KMS-11 (cell line): ENCODE data around the gene RNASE4.

ENCODE experiments used
- H2AFZ ChIP-seq: fragments of 200-600 bp; sonication (generic); 2 replicates; pipeline ENCODE4 v1.6.1; 2016; ENCODE audit warnings: antibody characterized with exemption, mixed run types, low read depth
- H3K27ac ChIP-seq: fragments of 200-600 bp; sonication (generic); 2 replicates; pipeline ENCODE4 v1.6.1; 2016; ENCODE audit warnings: mild to moderate bottlenecking, mixed run types
- H3K27me3 ChIP-seq: fragments of 200-600 bp; sonication (generic); 2 replicates; pipeline ENCODE4 v1.6.1; 2017; ENCODE audit warnings: mild to moderate bottlenecking, low read depth, mixed run types, moderate library complexity; ENCODE audit not compliant: insufficient read depth
- H3K36me3 ChIP-seq: fragments of 200-600 bp; sonication (generic); 2 replicates; pipeline ENCODE4 v1.6.1; 2017; ENCODE audit warnings: mild to moderate bottlenecking, mixed run types; ENCODE audit not compliant: insufficient read depth
- H3K4me1 ChIP-seq: fragments of 200-600 bp; sonication (generic); 2 replicates; pipeline ENCODE4 v1.6.1; 2016; ENCODE audit warnings: mild to moderate bottlenecking, low read depth, mixed run types; ENCODE audit not compliant: poor library complexity, severe bottlenecking
- H3K4me2 ChIP-seq: fragments of 200-600 bp; sonication (generic); 2 replicates; pipeline ENCODE4 v1.7.0; 2016; ENCODE audit warnings: mild to moderate bottlenecking, mixed run types
- H3K4me3 ChIP-seq: fragments of 200-600 bp; sonication (generic); IDR thresholded peaks from 2 replicates; pipeline ENCODE4 v1.6.1; 2017; ENCODE audit warnings: low read depth, low read length, mixed read lengths; ENCODE audit not compliant: insufficient read depth
- H3K79me2 ChIP-seq: fragments of 200-600 bp; sonication (generic); 2 replicates; pipeline ENCODE4 v1.6.1; 2016; ENCODE audit warnings: low read depth, mixed run types; ENCODE audit not compliant: insufficient read depth
- H3K9ac ChIP-seq: fragments of 200-600 bp; sonication (generic); 2 replicates; pipeline ENCODE4 v1.6.1; 2016; ENCODE audit warnings: mild to moderate bottlenecking, mixed run types
- H4K20me1 ChIP-seq: fragments of 200-600 bp; sonication (generic); 2 replicates; pipeline ENCODE4 v1.6.1; 2016; ENCODE audit warnings: mild to moderate bottlenecking, mixed run types; ENCODE audit not compliant: insufficient read depth
- CTCF ChIP-seq: fragments of 200-600 bp; sonication (generic); conservative IDR thresholded peaks from 2 replicates; pipeline ENCODE4 v1.6.1; 2017; ENCODE audit warnings: low read depth, mild to moderate bottlenecking, antibody characterized with exemption, low read length, moderate library complexity, mixed read lengths

Gene RNASE4

GRCh38 chr14:20687362-20688166, 3.2 kb downstream of the RNASE4 start:
- Histone ChIP-seq H3K9ac (no peak overlapping the region), H3K79me2 (no peaks in the 10 kb centered on the region), H3K27me3 (no peaks in the 10 kb centered on the region), H3K4me1 (peaks cover 14% of the 10 kb centered on the region), H3K27ac (no peak overlapping the region), H3K36me3 (no peaks in the 10 kb centered on the region), H2AFZ (no peak overlapping the region), H3K4me2 (no peak overlapping the region), H4K20me1 (no peaks in the 10 kb centered on the region), H3K4me3 (no peak overlapping the region)
- no peak for TF ChIP-seq CTCF

GRCh38 chr14:20688167-20688839, 3.9 kb downstream of the RNASE4 start, which contains the start of gene ANG:
Gene ANG (plus strand): TSS chr14:20688764. CDS start chr14:20693565, 4,801 bp downstream.
- Histone ChIP-seq H3K9ac (no peak within 1 kb of the TSS), H3K27me3 (no peaks in the 10 kb centered on the region), H4K20me1 (no peaks in the 10 kb centered on the region), H3K27ac (no peak within 1 kb of the TSS), H3K4me3 (no peak within 1 kb of the TSS), H3K36me3 (no peaks in the 10 kb centered on the region), H3K79me2 (no peaks in the 10 kb centered on the region), H3K4me1 (peaks cover 14% of the 10 kb centered on the region), H3K4me2 (no peak within 1 kb of the TSS), H2AFZ (no peak within 1 kb of the TSS)
- no peak for TF ChIP-seq CTCF

GRCh38 chr14:20690848-20691640, 6.7 kb downstream of the RNASE4 start:
- Histone ChIP-seq H3K4me2 (peak overlapping the region; percentile 11; the same call in 1 of the 2 replicates), H3K4me1 (peaks cover 12% of the 10 kb centered on the region), H3K27me3 (no peaks in the 10 kb centered on the region), H3K4me3 (no peak overlapping the region), H3K79me2 (no peaks in the 10 kb centered on the region), H4K20me1 (no peaks in the 10 kb centered on the region), H3K36me3 (no peaks in the 10 kb centered on the region), H3K27ac (no peak overlapping the region), H2AFZ (peak overlapping the region; percentile 35), H3K9ac (no peak overlapping the region)
- TF ChIP-seq CTCF, result peak; percentile 69

GRCh38 chr14:20692116-20692751, 7.9 kb downstream of the RNASE4 start:
- Histone ChIP-seq H3K27ac (no peak overlapping the region), H4K20me1 (no peaks in the 10 kb centered on the region), H2AFZ (no peak overlapping the region), H3K9ac (no peak overlapping the region), H3K4me2 (no peak overlapping the region), H3K79me2 (no peaks in the 10 kb centered on the region), H3K27me3 (no peaks in the 10 kb centered on the region), H3K4me1 (peaks cover 7% of the 10 kb centered on the region), H3K36me3 (no peaks in the 10 kb centered on the region), H3K4me3 (no peak overlapping the region)
- TF ChIP-seq CTCF, result no peak
